H1 (cell line): Measurements from ENCODE around the gene SHMT2. TPM values are rescaled to one million over a fixed set of nuclear protein-coding genes. Genes with fewer than 3 reads are reported as not detected.

Experiments
- CTCF ChIA-PET: fragments of 300-600 bp; sonication (Branson Sonifier 250); formaldehyde crosslinking; loops from one replicate; lab custom pipeline; 2021; ENCODE audit not compliant: partially characterized antibody; lab: Charles Lee
- POLR2A ChIA-PET: fragments of 300-600 bp; sonication (Branson Sonifier 250); formaldehyde crosslinking; loops from one replicate; lab custom pipeline; 2021; ENCODE audit warnings: inconsistent platforms; ENCODE audit not compliant: partially characterized antibody; lab: Charles Lee
- DNase-seq, 2 experiments: peaks; one replicate each; pipeline versions ENCODE4 v3.0.0 to v3.0.0-alpha.2; 2010 to 2022; ENCODE audit warnings: low spot score in 2 of 2, low read depth in 1 of 2, mixed read lengths in 1 of 2
- FAIRE-seq: peaks from 2 replicates; lab custom pipeline; 2011; peaks lifted over from hg19 to GRCh38; lab: Jason Lieb, UNC
- H2AFZ ChIP-seq: 2 replicates; pipeline ENCODE4 v1.8.1; 2012; ENCODE audit warnings: low read length, inconsistent platforms
- H2AK5ac ChIP-seq: 2 replicates; pipeline ENCODE4 v1.6.1; 2013; ENCODE audit warnings: low read depth, low read length
- H2BK120ac ChIP-seq: replicated peaks from 2 replicates; pipeline ENCODE3; 2013; ENCODE audit warnings: low read depth, low read length, inconsistent platforms
- H2BK12ac ChIP-seq: 2 replicates; pipeline ENCODE4 v1.6.1; 2013; ENCODE audit warnings: low read depth, low read length
- H2BK15ac ChIP-seq: 2 replicates; pipeline ENCODE4 v1.6.1; 2013; ENCODE audit warnings: low read length
- H2BK20ac ChIP-seq: 2 replicates; pipeline ENCODE4 v1.6.1; 2013; ENCODE audit warnings: low read length
- H2BK5ac ChIP-seq: 2 replicates; pipeline ENCODE4 v1.6.1; 2013; ENCODE audit warnings: low read depth, low read length
- H3K14ac ChIP-seq: 2 replicates; pipeline ENCODE4 v1.6.1; 2013; ENCODE audit warnings: inconsistent platforms; ENCODE audit not compliant: insufficient read length
- H3K18ac ChIP-seq: 2 replicates; pipeline ENCODE4 v1.6.1; 2013; ENCODE audit warnings: low read length; ENCODE audit errors: extremely low read depth
- H3K23ac ChIP-seq: 2 replicates; pipeline ENCODE4 v1.6.1; 2013; ENCODE audit warnings: inconsistent platforms; ENCODE audit not compliant: insufficient read length
- H3K23me2 ChIP-seq: 2 replicates; pipeline ENCODE4 v1.6.1; 2013; ENCODE audit warnings: low read depth, low read length
- H3K27ac ChIP-seq: 2 replicates; pipeline ENCODE4 v1.6.1; 2011; ENCODE audit warnings: low read depth, low read length, inconsistent platforms
- H3K27me3 ChIP-seq, 4 experiments: replicated peaks in 1 of 4; 1 replicate in 1 of 4; 2 replicates in 3 of 4; pipeline versions ENCODE4 v1.6.1 to v1.8.1; 2011 to 2013; ENCODE audit warnings: low read length in 3 of 4, mild to moderate bottlenecking in 3 of 4, inconsistent platforms in 2 of 4, mixed read lengths in 2 of 4, moderate library complexity in 1 of 4; ENCODE audit not compliant: control insufficient read depth in 3 of 4, insufficient read depth in 3 of 4; ENCODE audit errors: extremely low read depth in 1 of 4
- H3K36me3 ChIP-seq, 4 experiments: 2 replicates each; pipeline versions ENCODE4 v1.6.1 to v1.8.1; 2011 to 2013; ENCODE audit warnings: mild to moderate bottlenecking in 4 of 4, low read length in 3 of 4, moderate library complexity in 2 of 4, control low read depth in 1 of 4, inconsistent platforms in 1 of 4; ENCODE audit not compliant: insufficient read depth in 4 of 4, control insufficient read depth in 2 of 4
- H3K4ac ChIP-seq: replicated peaks from 2 replicates; pipeline ENCODE3; 2013; ENCODE audit warnings: low read length, low read depth, mixed read lengths, inconsistent platforms; ENCODE audit not compliant: insufficient read length
- H3K4me1 ChIP-seq, 4 experiments: replicated peaks in 1 of 4; 1 replicate in 1 of 4; 2 replicates in 3 of 4; pipeline versions ENCODE4 v1.6.1 to v1.8.1; 2011 to 2013; ENCODE audit warnings: low read length in 3 of 4, inconsistent platforms in 2 of 4, mixed read lengths in 1 of 4; ENCODE audit not compliant: insufficient read depth in 4 of 4, control insufficient read depth in 3 of 4
- H3K4me2 ChIP-seq, 2 experiments: 2 replicates each; pipeline versions ENCODE4 v1.6.1 to v1.8.1; 2011 to 2013; ENCODE audit warnings: low read depth in 2 of 2, low read length in 2 of 2, control low read depth in 1 of 2, inconsistent platforms in 1 of 2, mild to moderate bottlenecking in 1 of 2; ENCODE audit not compliant: insufficient read depth in 1 of 2
- H3K4me3 ChIP-seq, 4 experiments: fragments of 200-600, 300-600 bp in 1 of 4; sonication (generic), shearing (Covaris generic), sonication (Bioruptor Twin) in 1 of 4; 2 replicates each; pipeline versions ENCODE4 v1.5.1 to v1.8.1; 2011 to 2016; ENCODE audit warnings: low read length in 4 of 4, low read depth in 3 of 4, control low read depth in 2 of 4, inconsistent platforms in 2 of 4, mild to moderate bottlenecking in 2 of 4, mixed read lengths in 1 of 4, moderate library complexity in 1 of 4; ENCODE audit not compliant: insufficient read depth in 2 of 4; ENCODE audit errors: extremely low read depth in 1 of 4
- H3K56ac ChIP-seq: replicated peaks from 2 replicates; pipeline ENCODE3; 2013; ENCODE audit warnings: low read depth, mild to moderate bottlenecking, mixed read lengths, low read length, inconsistent platforms; ENCODE audit not compliant: insufficient read length
- H3K79me1 ChIP-seq: 2 replicates; pipeline ENCODE4 v1.6.1; 2013; ENCODE audit warnings: low read depth, low read length, control low read depth
- H3K79me2 ChIP-seq, 2 experiments: 2 replicates each; pipeline versions ENCODE4 v1.6.1 to v1.8.1; 2012 to 2013; ENCODE audit warnings: low read length in 2 of 2, mild to moderate bottlenecking in 2 of 2, inconsistent platforms in 1 of 2; ENCODE audit not compliant: insufficient read depth in 2 of 2, control insufficient read depth in 1 of 2
- H3K9ac ChIP-seq, 4 experiments: replicated peaks in 1 of 4; 1 replicate in 1 of 4; 2 replicates in 3 of 4; pipeline versions ENCODE4 v1.6.1 to v1.8.1; 2011 to 2013; ENCODE audit warnings: low read depth in 3 of 4, low read length in 3 of 4, control low read depth in 2 of 4, mild to moderate bottlenecking in 2 of 4, moderate library complexity in 2 of 4, inconsistent platforms in 1 of 4; ENCODE audit errors: extremely low read depth in 1 of 4
- H3K9me3 ChIP-seq, 2 experiments: 2 replicates each; pipeline versions ENCODE4 v1.6.1 to v1.8.1; 2012 to 2013; ENCODE audit warnings: mild to moderate bottlenecking in 2 of 2, moderate library complexity in 2 of 2, control low read depth in 1 of 2, inconsistent platforms in 1 of 2, low read depth in 1 of 2, low read length in 1 of 2, mixed read lengths in 1 of 2; ENCODE audit not compliant: insufficient read depth in 2 of 2
- H4K20me1 ChIP-seq, 2 experiments: replicated peaks in 1 of 2; 2 replicates each; pipeline versions ENCODE3 to v1.8.1; 2011 to 2013; ENCODE audit warnings: inconsistent platforms in 2 of 2, low read length in 2 of 2, mild to moderate bottlenecking in 1 of 2; ENCODE audit not compliant: insufficient read depth in 2 of 2, control insufficient read depth in 1 of 2
- H4K5ac ChIP-seq: 2 replicates; pipeline ENCODE4 v1.6.1; 2013; ENCODE audit warnings: low read length, low read depth, mixed read lengths, inconsistent platforms; ENCODE audit not compliant: insufficient read length
- H4K8ac ChIP-seq: 2 replicates; pipeline ENCODE4 v1.8.0; 2013; ENCODE audit warnings: mild to moderate bottlenecking, moderate library complexity, low read length, inconsistent platforms; ENCODE audit not compliant: insufficient read depth; ENCODE audit errors: extremely low read depth
- H4K91ac ChIP-seq: replicated peaks from 2 replicates; pipeline ENCODE3; 2013; ENCODE audit warnings: low read length, mixed read lengths, inconsistent platforms; ENCODE audit not compliant: insufficient read length
- JUN ChIP-seq: IDR thresholded peaks from 2 replicates; pipeline ENCODE4 v1.6.1; 2011; ENCODE audit warnings: low read depth, mild to moderate bottlenecking, improper control_type of control experiment, low read length
- TEAD4 ChIP-seq: IDR thresholded peaks from 2 replicates; pipeline ENCODE4 v1.6.1; 2012; ENCODE audit warnings: low read depth, low read length, inconsistent platforms, mixed read lengths
- WGBS, 2 experiments: shearing (Covaris generic) in 1 of 2; methylation state at CpG; one replicate each; pipeline versions ENCODE4 v1.1.6 to v1.1.7; 2013 to 2015; ENCODE audit warnings: low lambda C conversion rate in 2 of 2, mixed read lengths in 2 of 2, inconsistent platforms in 1 of 2, low coverage in 1 of 2, missing lambda C conversion rate in 1 of 2; ENCODE audit not compliant: insufficient replicate concordance in 2 of 2, insufficient coverage in 1 of 2, insufficient read length in 1 of 2; ENCODE audit errors: extremely low coverage in 1 of 2, missing lambda C conversion rate in 1 of 2; 5-methylcytosine and 5-hydroxymethylcytosine counted together
- polyA plus RNA-seq, 7 experiments: library from polyadenylated mRNA; depleted of rRNA in 3 of 7; stranded (reverse) in 5 of 7; unstranded in 2 of 7; fragments of >200 nt in 5 of 7; fragments of 200-250 nt in 2 of 7; gene quantifications; 1 replicate in 5 of 7; 2 replicates in 1 of 7; 4 replicates in 1 of 7; pipeline versions ENCODE4 v1.2.1 to v1.2.3, GENCODE V29; 2011 to 2013; ENCODE audit warnings: missing spikeins in 2 of 7, mixed read lengths in 2 of 7
- total RNA-seq: library from RNA; stranded (reverse); fragmentation: NEBNext Ultra II Directional; extraction: Animal tissue kit (Norgen Biotek cat#: 25700); gene quantifications from 2 replicates; pipeline ENCODE4 v1.2.1, GENCODE V29; 2021

The SHMT2 gene
- total and polyA plus RNA-seq, 2 of the 8 experiments (the other 6 are each of a cell fraction or from before 2014, with no cell fraction given) = 274 to 520 TPM

DNA sequence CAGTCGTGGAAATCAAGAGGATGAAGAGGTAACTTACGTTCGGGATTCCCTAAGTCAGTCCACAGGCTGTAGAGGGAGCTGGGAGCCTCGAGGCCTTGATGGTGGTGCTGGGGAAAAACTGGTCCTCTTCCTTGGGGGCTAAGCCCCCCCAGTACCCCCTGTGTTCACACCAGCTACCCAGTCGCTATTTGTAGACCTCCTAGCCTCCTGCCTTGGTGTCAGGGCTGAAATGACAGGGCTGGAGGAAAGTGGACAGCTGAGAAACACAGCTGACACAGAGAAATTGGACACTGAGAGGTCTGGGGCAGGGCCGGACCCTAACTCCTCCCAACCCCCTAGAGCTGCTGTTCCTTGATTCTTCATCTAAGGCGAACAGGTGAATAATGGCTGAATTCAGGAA lies 21.4 kb downstream of the SHMT2 start, which contains the start of gene STAC3:
TSS of gene STAC3 (minus strand) at position 232 of the 400 bp plus-strand sequence. CDS start 1,551 bp downstream, outside the sequence.
- Histone ChIP-seq H2BK15ac (no peak within 1 kb of the TSS), H3K18ac (no peak within 1 kb of the TSS), H4K91ac (no peak within 1 kb of the TSS), H2BK5ac (no peak within 1 kb of the TSS), H3K23me2 (0 out of 2 replicates have a peak, but pooled peaks cover 2% of the 10 kb centered on the region), H3K14ac (no peak within 1 kb of the TSS), H3K36me3 (peaks cover 0 to 2% (median 0%) of the 10 kb centered on the region in 4 experiments; a peak in 1 of 8 replicates), H3K9me3 (no peaks in the 10 kb centered on the region; a peak in 1 of 4 replicates), H3K27me3 (no peaks in the 10 kb centered on the region), H4K8ac (no peak within 1 kb of the TSS), H4K5ac (no peak within 1 kb of the TSS), H3K79me1 (no peaks in the 10 kb centered on the region), H3K56ac (no peak within 1 kb of the TSS), H3K27ac (no peak within 1 kb of the TSS), H3K4me3 (no peak within 1 kb of the TSS), H3K4me1 (peaks cover 2 to 8% (median 4%) of the 10 kb centered on the region in 4 experiments; a peak in 6 of 7 replicates), H3K9ac (peak within 1 kb of the TSS in 1 of 4 experiments; percentile 37; a peak in 1 of 7 replicates), H4K20me1 (no peaks in the 10 kb centered on the region), H3K79me2 (no peaks in the 10 kb centered on the region), H2AFZ (no peak within 1 kb of the TSS), H3K23ac (no peak within 1 kb of the TSS), H2BK12ac (no peak within 1 kb of the TSS), H3K4me2 (no peak within 1 kb of the TSS; a peak in 1 of 4 replicates), H2BK20ac (no peak within 1 kb of the TSS), H3K4ac (no peak within 1 kb of the TSS), H2AK5ac (no peak within 1 kb of the TSS), H2BK120ac (no peak within 1 kb of the TSS)
- DNase-seq (no peak), FAIRE-seq (no peak)
- ChIA-PET POLR2A (interaction anchor here (0.6 to 23.7 kb wide), 6 partner anchors 10 to 203 kb away, joined by 3 to 852 read pairs (median 4); partner anchors contain the start of genes INHBE and SHMT2), CTCF (interaction anchor here (0.6 to 27.9 kb wide), 13 partner anchors 9 to 524 kb away, joined by 3 to 726 read pairs (median 21); partner anchors contain the start of genes GLI1, INHBE, NXPH4 and SHMT2)
- 78% methylated on average over 7 of the region's 7 CpGs; no CpG with 5 or more reads in 1 of the 2 experiments for WGBS, 2 experiments
- TF ChIP-seq TEAD4 (no peak), JUN (no peak)
